Effector CD8-positive, alpha-beta T cell (primary cell): ENCODE data around the gene SSX2IP.
"Not testable (repeated sequence)": the region's sequence is repeated elsewhere in the genome, so short reads cannot be mapped to it uniquely, and the experiment has no call there.

Experiments
- DNase-seq: peaks from one replicate; lab custom pipeline; 2025; lab: John Stamatoyannopoulos, UW

The SSX2IP gene

GRCh38 chr1:84677415-84678099 is 12.7 kb downstream of the SSX2IP start:
- DNase-seq = no peak

GRCh38 chr1:84675631-84676030 is 14.6 kb downstream of the SSX2IP start:
- DNase-seq = no peak

- DNase-seq = no peak
Observed at GRCh38 chr1:84675106-84675505, 15.2 kb downstream of the SSX2IP start.

GRCh38 chr1:84674705-84675104 is 15.6 kb downstream of the SSX2IP start:
- no peak for DNase-seq

- no peak for DNase-seq
Observed at GRCh38 chr1:84674021-84674420, 16.2 kb downstream of the SSX2IP start.

GRCh38 chr1:84672080-84672854 is 18.0 kb downstream of the SSX2IP start:
- DNase-seq = no peak

- DNase-seq = no peak
Observed at GRCh38 chr1:84669831-84670230, 20.4 kb downstream of the SSX2IP start.

GRCh38 chr1:84668185-84668584 is 22.1 kb downstream of the SSX2IP start:
- DNase-seq = no peak

- no peak for DNase-seq
Observed at GRCh38 chr1:84665703-84666317, 24.5 kb downstream of the SSX2IP start.

- DNase-seq = no peak
Observed at GRCh38 chr1:84653130-84653677, 37.1 kb downstream of the SSX2IP start.

- no peak for DNase-seq
Observed at GRCh38 chr1:84644472-84644871, 45.8 kb downstream of the SSX2IP start.

GRCh38 chr1:84643183-84643582 is 47.1 kb downstream of the SSX2IP start:
- no peak for DNase-seq

- no peak for DNase-seq
Observed at GRCh38 chr1:84642774-84643173, 47.5 kb downstream of the SSX2IP start.

GRCh38 chr1:84639731-84640130 is 50.5 kb downstream of the SSX2IP start:
- not testable (repeated sequence) for DNase-seq

GRCh38 chr1:84635429-84635828 is 54.8 kb downstream of the SSX2IP start:
- DNase-seq = no peak

- DNase-seq = no peak
Observed at GRCh38 chr1:84634536-84635205, 55.6 kb downstream of the SSX2IP start.

GRCh38 chr1:84632673-84633434 is 57.4 kb downstream of the SSX2IP start:
- DNase-seq = no peak

GRCh38 chr1:84632137-84632536 is 58.1 kb downstream of the SSX2IP start:
- no peak for DNase-seq

GRCh38 chr1:84624876-84625275 is 65.4 kb downstream of the SSX2IP start:
- no peak for DNase-seq

GRCh38 chr1:84621553-84621952 is 68.7 kb downstream of the SSX2IP start:
- DNase-seq = no peak

- DNase-seq = peak; percentile 72
Observed at GRCh38 chr1:84620720-84621313, 69.4 kb downstream of the SSX2IP start.
